Smooth muscle cell (in vitro differentiated cells): Measurements from ENCODE around the gene FOSL1. TPM values are rescaled to one million over a fixed set of nuclear protein-coding genes. Genes with fewer than 3 reads are reported as not detected.
A peak's percentile ranks its signal among the peaks of the same experiment; 100 is the strongest.

Experiments used
- DNase-seq: peaks from one replicate; lab custom pipeline; 2025; ENCODE audit not compliant: unreplicated experiment; lab: John Stamatoyannopoulos, UW
- H2AFZ ChIP-seq: fragments of 200-600 bp; sonication (generic); 2 replicates; pipeline ENCODE4 v1.6.0; 2016; ENCODE audit warnings: antibody characterized with exemption, low read depth, mild to moderate bottlenecking
- H3F3A ChIP-seq: fragments of 200-600 bp; sonication (generic); 2 replicates; pipeline ENCODE4 v1.6.0; 2017; ENCODE audit warnings: antibody characterized with exemption, low read depth
- H3K27ac ChIP-seq: fragments of 200-600 bp; sonication (generic); 2 replicates; pipeline ENCODE4 v1.5.1; 2016; ENCODE audit warnings: low read depth, mild to moderate bottlenecking
- H3K27me3 ChIP-seq: fragments of 200-600 bp; sonication (generic); 2 replicates; pipeline ENCODE4 v1.6.1; 2016; ENCODE audit warnings: low read depth, mild to moderate bottlenecking
- H3K36me3 ChIP-seq: fragments of 200-600 bp; sonication (generic); 2 replicates; pipeline ENCODE4 v1.5.1; 2016; ENCODE audit warnings: low read depth
- H3K4me1 ChIP-seq: fragments of 200-600 bp; sonication (generic); 2 replicates; pipeline ENCODE4 v1.5.1; 2016; ENCODE audit warnings: low read depth
- H3K4me2 ChIP-seq: fragments of 200-600 bp; sonication (generic); 2 replicates; pipeline ENCODE4 v1.6.0; 2016; ENCODE audit warnings: mild to moderate bottlenecking
- H3K4me3 ChIP-seq: fragments of 200-600 bp; sonication (generic); 2 replicates; pipeline ENCODE4 v1.5.1; 2016; ENCODE audit warnings: mild to moderate bottlenecking
- H3K79me2 ChIP-seq: fragments of 200-600 bp; sonication (generic); 2 replicates; pipeline ENCODE4 v1.6.0; 2016; ENCODE audit warnings: low read depth, mild to moderate bottlenecking
- H3K9ac ChIP-seq: fragments of 200-600 bp; sonication (generic); 2 replicates; pipeline ENCODE4 v1.6.0; 2016; ENCODE audit warnings: low read depth
- H3K9me3 ChIP-seq: fragments of 200-600 bp; sonication (generic); replicated peaks from 2 replicates; pipeline ENCODE4 v1.5.1; 2016; ENCODE audit warnings: low read depth
- H4K20me1 ChIP-seq: fragments of 200-600 bp; sonication (generic); 2 replicates; pipeline ENCODE4 v1.6.0; 2016; ENCODE audit warnings: low read depth
- CTCF ChIP-seq: fragments of 200-600 bp; sonication (generic); IDR thresholded peaks from 2 replicates; pipeline ENCODE4 v1.5.1; 2017; ENCODE audit warnings: borderline replicate concordance, mild to moderate bottlenecking, antibody characterized with exemption; ENCODE audit not compliant: insufficient read depth, poor library complexity, severe bottlenecking
- WGBS: methylation state at CpG from one replicate; pipeline ENCODE4 v1.1.7; 2016; ENCODE audit warnings: low lambda C conversion rate; 5-methylcytosine and 5-hydroxymethylcytosine counted together
- polyA plus RNA-seq: library from polyadenylated mRNA; unstranded; fragments of >200 nt; fragmentation: Nextera tagmentation; extraction: Ambion mirVana; gene quantifications from 2 replicates; pipeline ENCODE4 v1.2.1, GENCODE V29; 2016
- total RNA-seq: library from RNA; depleted of rRNA; stranded (reverse); fragments of >200 nt; gene quantifications from 2 replicates; pipeline ENCODE4 v1.2.3, GENCODE V29; 2014

Gene FOSL1
- total and polyA plus RNA-seq, 2 experiments from 2014 or later = 15.8 to 26.1 TPM

DNA sequence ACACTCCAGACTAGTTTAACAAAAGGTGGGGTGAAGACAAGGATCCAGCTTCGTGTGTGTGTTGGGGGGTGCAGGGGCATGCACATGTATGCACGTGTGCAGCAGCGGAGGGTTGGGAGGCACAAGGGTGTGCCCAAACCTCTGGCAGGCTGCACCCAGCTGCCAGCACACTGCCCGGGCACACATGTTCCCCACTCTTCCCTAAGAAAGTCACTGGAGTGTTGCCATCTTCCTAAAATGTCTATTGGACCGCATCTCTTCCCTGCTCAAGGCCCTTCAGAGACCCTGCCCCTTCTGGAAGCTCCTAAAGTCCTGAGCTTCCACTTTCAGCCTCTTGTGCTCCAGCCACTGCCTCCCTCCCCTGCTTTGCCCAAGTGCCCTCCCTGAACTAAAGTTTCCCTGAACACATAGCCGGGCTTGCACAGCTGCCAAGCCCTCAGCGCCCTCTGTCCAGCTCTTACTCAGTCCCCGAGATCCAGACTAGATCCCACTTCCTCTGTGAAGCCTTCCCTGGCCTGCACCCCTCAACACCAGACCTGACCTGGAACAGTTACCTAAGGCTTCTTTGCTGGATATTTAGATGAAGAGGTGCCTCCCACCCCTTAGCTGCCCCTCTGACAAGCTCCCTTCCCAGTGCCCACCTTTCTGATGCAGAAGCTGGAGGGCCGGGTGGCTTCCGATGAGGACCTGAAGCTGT, 48.2 kb downstream of the FOSL1 start:
- Histone ChIP-seq H3K9ac (no peak overlapping the region), H2AFZ (no peak overlapping the region), H3K4me2 (no peak overlapping the region), H3K4me1 (peaks cover 8% of the 10 kb centered on the region), H3K27ac (no peak overlapping the region), H3K9me3 (no peaks in the 10 kb centered on the region), H3K36me3 (peaks cover 10% of the 10 kb centered on the region), H4K20me1 (peaks cover 64% of the 10 kb centered on the region), H3K27me3 (no peaks in the 10 kb centered on the region), H3K79me2 (peaks cover 42% of the 10 kb centered on the region), H3F3A (peaks cover 30% of the 10 kb centered on the region), H3K4me3 (no peak overlapping the region)
- WGBS = 94% methylated on average over 10 of the region's 10 CpGs
- no peak for TF ChIP-seq CTCF
- no peak for DNase-seq

- 93% methylated on average over 14 of the region's 14 CpGs for WGBS
- H3K36me3 ChIP-seq = peaks cover 10% of the 10 kb centered on the region
- no peaks in the 10 kb centered on the region for H3K9me3 ChIP-seq
- H3F3A ChIP-seq = peaks cover 29% of the 10 kb centered on the region
- H3K4me1 ChIP-seq = peaks cover 5% of the 10 kb centered on the region
- H3K27ac ChIP-seq = no peak overlapping the region
- no peak overlapping the region for H3K4me3 ChIP-seq
- H3K4me2 ChIP-seq = no peak overlapping the region
- H3K9ac ChIP-seq = no peak overlapping the region
- peaks cover 56% of the 10 kb centered on the region for H4K20me1 ChIP-seq
- peaks cover 34% of the 10 kb centered on the region for H3K79me2 ChIP-seq
- DNase-seq = no peak
- no peaks in the 10 kb centered on the region for H3K27me3 ChIP-seq
- peak; percentile 51 for TF ChIP-seq CTCF
- no peak overlapping the region for H2AFZ ChIP-seq
Measured at GRCh38 chr11:65851083-65851579, 49.1 kb downstream of the FOSL1 start.

DNA sequence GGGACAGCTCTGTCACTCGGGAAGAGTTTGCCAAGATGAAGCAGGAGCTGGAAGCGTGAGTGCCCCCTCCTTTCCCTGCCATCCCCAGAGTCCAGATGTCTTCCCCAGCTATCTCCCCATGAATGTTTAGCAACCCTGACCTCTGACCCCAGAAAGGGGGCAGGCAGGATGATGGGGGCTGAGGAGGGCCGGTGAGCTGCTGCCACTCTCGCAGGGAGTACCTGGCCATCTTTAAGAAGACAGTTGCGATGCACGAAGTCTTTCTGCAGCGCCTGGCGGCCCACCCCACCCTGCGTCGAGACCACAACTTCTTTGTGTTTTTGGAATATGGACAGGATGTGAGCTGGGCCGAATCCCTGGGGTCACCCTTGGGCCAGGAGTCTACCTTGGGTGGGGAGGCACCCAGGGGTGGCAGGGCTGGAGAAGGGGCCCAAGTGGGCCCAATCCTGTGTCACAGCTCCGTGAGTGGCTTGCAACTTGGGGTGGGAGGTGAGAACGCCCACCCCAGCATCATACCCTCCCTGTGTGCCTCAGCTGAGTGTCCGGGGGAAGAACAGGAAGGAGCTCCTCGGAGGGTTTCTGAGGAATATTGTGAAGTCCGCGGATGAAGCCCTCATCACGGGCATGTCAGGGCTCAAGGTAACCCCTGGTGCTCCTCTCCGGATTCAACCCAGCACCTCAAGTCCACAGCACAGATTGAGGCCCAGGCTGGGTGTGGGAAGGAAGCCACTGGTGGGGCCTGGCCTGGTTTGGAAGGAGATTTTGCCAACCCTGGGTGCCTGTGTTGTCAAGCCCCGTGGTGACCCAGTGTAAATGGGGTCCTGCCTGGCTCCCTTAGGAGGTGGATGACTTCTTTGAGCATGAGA, 49.7 kb downstream of the FOSL1 start:
- WGBS = 95% methylated on average over 20 of the region's 20 CpGs
- TF ChIP-seq CTCF = no peak
- Histone ChIP-seq H4K20me1 (peaks cover 49% of the 10 kb centered on the region), H3K9me3 (no peaks in the 10 kb centered on the region), H3K4me1 (no peaks in the 10 kb centered on the region), H3K79me2 (peaks cover 27% of the 10 kb centered on the region), H3K27ac (no peak overlapping the region), H3K4me2 (no peak overlapping the region), H3K4me3 (no peak overlapping the region), H2AFZ (no peak overlapping the region), H3K9ac (no peak overlapping the region), H3K27me3 (no peaks in the 10 kb centered on the region), H3F3A (peaks cover 29% of the 10 kb centered on the region), H3K36me3 (peaks cover 10% of the 10 kb centered on the region)
- DNase-seq = no peak
